GM12874 (cell line): ENCODE measurements around the gene LDLRAD3.

Experiments
- TF ChIP-seq, protein P1 (sequence below): IDR thresholded peaks from 2 replicates; pipeline ENCODE4 v1.5.1; 2011; ENCODE audit warnings: low read depth, mild to moderate bottlenecking, control low read depth, low read length, moderate library complexity; ENCODE audit not compliant: insufficient read depth

The LDLRAD3 gene

DNA sequence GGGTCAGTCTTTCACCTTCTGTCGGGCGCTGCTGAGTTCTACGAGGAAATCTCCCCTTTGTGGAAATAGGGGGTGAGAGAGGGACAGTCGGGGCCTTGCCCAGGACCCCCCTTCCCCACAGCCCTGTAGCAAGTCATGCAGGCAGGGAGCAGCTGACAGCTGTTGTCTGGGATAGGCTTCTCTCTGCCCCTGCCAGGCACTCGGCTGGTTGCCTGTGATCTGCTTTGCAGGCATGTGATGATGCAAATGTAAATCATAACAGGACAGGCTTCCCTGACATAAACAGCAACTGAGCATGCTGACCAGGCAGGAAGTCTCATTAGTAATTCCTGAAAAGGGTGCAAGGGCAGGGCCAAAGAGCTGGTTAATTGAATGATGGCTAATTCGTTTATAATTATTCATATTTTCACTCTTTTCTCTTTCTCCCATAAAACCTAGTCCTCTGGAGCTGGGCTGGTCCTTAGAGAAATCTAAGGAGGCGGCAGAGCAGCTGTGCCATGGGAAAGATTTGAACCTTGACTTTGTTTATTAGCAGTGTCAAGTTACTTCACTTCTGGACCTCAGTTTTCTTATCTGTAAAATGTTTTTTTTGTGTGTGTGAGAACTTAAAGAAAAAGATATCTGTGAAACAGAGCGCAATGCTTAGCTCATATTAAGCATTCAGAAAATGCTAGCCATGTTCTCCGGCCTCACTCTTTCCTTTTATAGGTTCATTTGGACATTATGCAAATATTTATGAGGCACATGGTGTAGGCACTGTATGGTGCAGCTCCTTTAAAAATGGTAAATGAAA, 129.7 kb downstream of the LDLRAD3 start:
- TF ChIP-seq, protein P1, sequence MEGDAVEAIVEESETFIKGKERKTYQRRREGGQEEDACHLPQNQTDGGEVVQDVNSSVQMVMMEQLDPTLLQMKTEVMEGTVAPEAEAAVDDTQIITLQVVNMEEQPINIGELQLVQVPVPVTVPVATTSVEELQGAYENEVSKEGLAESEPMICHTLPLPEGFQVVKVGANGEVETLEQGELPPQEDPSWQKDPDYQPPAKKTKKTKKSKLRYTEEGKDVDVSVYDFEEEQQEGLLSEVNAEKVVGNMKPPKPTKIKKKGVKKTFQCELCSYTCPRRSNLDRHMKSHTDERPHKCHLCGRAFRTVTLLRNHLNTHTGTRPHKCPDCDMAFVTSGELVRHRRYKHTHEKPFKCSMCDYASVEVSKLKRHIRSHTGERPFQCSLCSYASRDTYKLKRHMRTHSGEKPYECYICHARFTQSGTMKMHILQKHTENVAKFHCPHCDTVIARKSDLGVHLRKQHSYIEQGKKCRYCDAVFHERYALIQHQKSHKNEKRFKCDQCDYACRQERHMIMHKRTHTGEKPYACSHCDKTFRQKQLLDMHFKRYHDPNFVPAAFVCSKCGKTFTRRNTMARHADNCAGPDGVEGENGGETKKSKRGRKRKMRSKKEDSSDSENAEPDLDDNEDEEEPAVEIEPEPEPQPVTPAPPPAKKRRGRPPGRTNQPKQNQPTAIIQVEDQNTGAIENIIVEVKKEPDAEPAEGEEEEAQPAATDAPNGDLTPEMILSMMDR, result no peak

DNA sequence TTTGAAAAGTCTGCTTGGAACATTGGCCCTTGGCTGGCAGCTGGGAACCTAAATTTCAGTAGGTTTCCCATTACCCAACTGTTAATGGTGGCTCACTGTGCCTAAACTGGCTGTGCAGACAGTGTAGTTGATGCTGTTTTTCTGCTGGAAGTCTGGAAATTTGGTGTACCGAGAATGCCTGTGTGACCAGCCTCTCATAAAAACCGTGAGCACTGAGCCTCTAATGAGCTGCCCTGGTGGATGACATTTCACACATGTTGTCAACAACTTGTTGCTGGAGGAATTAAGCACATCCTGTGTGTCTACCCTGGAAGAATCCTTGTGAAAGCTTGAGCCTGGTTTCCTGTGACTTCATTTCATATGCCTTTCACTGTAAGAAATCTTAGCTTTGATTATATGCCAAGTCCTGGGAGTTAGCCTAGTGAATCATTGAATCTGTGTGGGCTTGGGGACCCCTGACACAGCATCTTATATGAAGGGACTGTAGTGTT, 131.1 kb downstream of the LDLRAD3 start:
- TF ChIP-seq, protein P1, result no peak

DNA sequence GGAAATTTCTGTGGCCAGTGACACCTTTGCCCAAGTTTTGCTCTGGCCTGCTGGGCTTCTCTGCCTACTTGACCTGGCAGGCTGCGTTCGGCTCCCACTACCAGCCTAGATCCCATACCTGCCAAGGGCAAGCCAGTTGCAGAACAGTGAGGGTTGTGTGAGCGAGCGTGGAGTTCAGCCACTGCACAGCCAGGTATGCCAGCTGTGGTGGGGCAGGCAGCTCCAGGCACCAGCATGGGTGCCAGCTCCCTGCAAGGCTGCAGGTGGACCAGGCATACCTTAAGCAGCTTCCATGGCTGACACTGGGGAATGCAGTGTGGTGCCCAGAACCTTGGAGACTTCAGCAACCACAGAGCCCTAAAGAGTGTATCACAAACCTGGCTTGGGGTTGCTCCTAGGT, 133.5 kb downstream of the LDLRAD3 start:
- TF ChIP-seq, protein P1, result no peak

DNA sequence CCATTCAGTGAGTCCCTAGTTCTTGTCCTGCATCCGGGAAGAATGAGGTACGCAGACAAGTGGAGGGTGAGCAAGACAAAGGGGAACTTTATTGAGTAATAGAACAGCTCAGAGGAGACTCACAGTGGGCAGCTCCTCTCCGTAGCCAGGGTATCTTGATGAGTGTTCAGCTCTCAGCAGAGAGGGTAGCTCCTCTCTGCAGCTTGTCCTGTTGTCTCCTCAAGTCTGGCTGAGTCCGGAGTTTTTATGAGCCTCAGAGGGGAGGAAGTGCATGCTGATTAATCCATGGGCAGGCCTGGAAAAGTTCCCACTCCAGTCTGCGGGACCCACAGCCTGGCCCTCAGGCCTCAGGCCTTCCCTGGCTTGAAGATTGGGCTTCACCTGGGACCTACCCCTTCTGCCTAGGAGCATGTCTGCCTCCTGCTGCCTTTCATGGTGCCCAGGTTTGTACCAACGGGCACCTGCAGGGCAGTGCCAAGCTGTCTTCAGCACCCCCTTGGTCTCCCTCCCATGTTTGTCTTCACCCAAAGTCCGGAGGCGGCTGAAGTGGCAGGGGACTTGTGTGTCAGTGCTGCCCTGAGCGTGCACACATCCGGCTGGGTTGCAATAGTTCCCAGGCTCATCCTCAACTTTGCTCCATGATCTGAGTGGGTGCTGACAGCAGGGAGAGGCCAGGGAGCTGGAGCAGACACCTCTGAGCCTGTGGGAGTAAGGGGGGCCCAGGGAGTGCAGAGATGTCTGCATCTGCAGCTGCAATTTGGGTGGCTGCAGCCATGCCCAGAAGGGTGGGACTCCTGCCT, 134.2 kb downstream of the LDLRAD3 start:
- TF ChIP-seq, protein P1, result no peak

DNA sequence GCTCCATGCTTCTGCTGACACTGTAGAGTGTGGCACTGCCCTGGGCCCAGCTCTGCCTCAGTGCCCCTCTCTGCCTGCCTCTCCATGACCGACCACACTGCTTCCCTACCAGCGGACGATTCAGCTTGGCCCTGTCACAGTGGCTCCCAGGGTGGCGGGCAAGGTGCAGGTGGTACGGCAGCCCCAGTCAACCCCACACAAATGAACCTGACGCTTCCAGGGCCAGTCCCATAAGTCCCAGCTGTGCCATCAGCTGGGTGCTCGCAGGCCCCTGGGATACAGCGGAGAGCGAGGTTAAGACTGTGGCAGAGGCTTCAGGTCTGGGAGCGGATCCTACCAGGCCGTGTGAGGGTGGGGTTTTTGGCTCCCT, 134.8 kb downstream of the LDLRAD3 start:
- TF ChIP-seq, protein P1, result no peak

DNA sequence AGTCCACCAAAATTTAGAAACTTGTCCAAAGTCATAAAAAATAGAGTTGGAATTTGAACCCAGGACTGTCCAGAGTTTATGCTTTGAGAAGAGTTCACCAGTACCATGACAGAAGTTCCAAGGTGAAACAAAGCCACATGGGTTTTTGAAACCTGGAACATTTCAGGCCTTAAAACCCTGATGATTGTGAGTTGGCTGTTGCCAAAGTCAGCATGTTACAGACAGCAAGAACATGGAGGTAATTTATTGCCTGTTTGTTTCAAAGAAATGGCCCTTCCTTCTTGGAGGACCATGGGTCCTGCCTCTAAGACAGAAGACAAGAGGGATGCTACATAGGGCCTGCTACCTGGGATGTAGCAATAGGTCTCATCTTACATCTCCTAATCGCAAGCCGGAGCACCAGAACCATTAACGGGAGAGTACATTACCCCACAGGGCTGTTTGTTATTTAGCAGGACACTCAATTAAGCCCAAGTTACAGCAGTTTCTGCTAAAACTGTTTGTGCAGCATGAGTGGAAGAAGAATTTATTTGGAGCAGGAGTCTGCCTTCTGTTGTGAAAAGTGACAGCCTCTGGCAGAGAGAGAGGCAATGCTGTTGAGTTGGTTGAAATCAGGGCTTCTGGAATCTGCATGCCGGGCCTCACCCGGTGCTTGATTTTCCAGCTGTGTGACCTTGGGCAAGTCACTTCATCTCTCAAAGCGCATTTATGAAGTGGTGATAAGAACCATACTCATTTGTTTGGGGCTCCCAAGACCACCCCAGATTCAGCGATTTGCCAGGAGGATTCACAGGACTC, 136.2 kb downstream of the LDLRAD3 start:
- TF ChIP-seq, protein P1, result no peak
